Stimulated activated naive B cell treated with anti-CD40 and anti-IgM and Interleukin-4, amounts not matched to agents 10 μg/mL and 1 μg/mL and 100 μg/mL, for 72 hours (primary cell): ENCODE measurements around the gene MYLK.
"Not testable (repeated sequence)": the region's sequence is repeated elsewhere in the genome, so short reads cannot be mapped to it uniquely, and the experiment has no call there.

Experiments used
- ATAC-seq, 2 donors: fragments of 150-1000 bp; cut with Tn5 transposase; replicated peaks; 2 replicates each; pipeline ENCODE4 v1.10.0; 2021; ENCODE audit warnings: moderate library complexity in 1 of 2
- DNase-seq: peaks from one replicate; pipeline ENCODE4 v3.0.0; 2021
- H3K27ac Mint-ChIP-seq: one replicate; pipeline ENCODE4 v1.8.0; 2022; ENCODE audit warnings: mild to moderate bottlenecking, mixed read lengths
- H3K27me3 Mint-ChIP-seq, 2 donors: one replicate each; pipeline ENCODE4 v1.8.0; 2022; ENCODE audit warnings: mixed read lengths in 2 of 2
- H3K36me3 Mint-ChIP-seq, 2 donors: one replicate each; pipeline ENCODE4 v1.8.0; 2022; ENCODE audit warnings: mixed read lengths in 2 of 2, mild to moderate bottlenecking in 1 of 2
- H3K4me1 Mint-ChIP-seq, 2 donors: one replicate each; pipeline ENCODE4 v1.8.0; 2022; ENCODE audit warnings: mixed read lengths in 2 of 2, mild to moderate bottlenecking in 1 of 2
- H3K4me3 Mint-ChIP-seq, 2 donors: one replicate each; pipeline ENCODE4 v1.8.0; 2022; ENCODE audit warnings: mild to moderate bottlenecking in 2 of 2, mixed read lengths in 2 of 2, moderate library complexity in 1 of 2
- H3K9me3 Mint-ChIP-seq, 2 donors: one replicate each; pipeline ENCODE4 v1.8.0; 2022; ENCODE audit warnings: mixed read lengths in 2 of 2, mild to moderate bottlenecking in 1 of 2

Gene MYLK

DNA sequence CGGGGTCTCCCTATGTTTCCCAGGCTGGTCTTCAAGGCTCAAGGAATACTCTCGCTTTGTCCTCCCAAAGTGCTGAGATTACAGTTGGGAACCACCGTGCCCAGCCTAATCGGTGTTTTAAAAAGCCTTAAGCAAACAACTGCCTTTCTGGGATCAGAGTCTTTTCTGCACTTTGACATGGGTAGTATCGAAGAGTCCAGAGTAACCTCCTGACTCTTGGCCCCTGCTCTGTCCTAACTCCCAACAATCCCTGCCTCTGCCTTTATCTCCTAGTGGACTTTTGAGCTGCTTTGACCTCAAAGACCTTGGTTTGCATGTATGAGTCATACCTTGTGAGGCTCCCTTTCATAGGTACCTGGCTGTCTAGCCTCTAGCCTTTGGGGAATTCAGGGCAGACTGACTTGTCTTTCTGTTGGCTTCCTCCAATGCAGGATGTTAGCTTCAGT lies 278.3 kb downstream of the MYLK start:
- Mint-ChIP-seq H3K4me3 (no peak overlapping the region), H3K27ac (no peak overlapping the region), H3K9me3 (no peaks in the 10 kb centered on the region), H3K4me1 (peaks cover 15 to 23% of the 10 kb centered on the region in 2 donors), H3K27me3 (no peaks in the 10 kb centered on the region), H3K36me3 (peaks cover 14 to 15% of the 10 kb centered on the region in 2 donors)
- ATAC-seq (peak; percentile 79 to 83), DNase-seq (no peak)

DNA sequence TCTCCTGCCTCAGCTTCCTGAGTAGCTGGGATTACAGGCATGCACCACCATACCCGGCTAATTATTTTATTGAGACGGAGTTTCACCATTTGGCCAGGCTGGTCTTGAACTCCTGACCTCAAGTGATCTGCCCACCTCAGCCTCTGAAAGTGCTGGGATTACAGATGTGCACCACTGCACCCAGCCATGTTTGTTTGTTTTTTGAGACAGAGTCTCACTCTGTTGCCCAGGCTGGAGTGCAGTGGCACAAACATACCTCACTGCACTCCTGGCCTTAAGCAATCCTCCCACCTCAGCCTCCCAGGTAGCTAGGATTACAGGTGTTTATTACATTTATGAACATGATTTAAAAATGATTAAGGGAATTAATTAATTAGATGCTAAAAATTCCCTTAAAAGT lies 281.0 kb downstream of the MYLK start:
- H3K27ac Mint-ChIP-seq, ATAC-seq, H3K4me3 Mint-ChIP-seq, H3K27me3 Mint-ChIP-seq, DNase-seq, H3K9me3 Mint-ChIP-seq: not testable (repeated sequence)
- peaks cover 21 to 28% of the 10 kb centered on the region in 2 donors for H3K36me3 Mint-ChIP-seq
- H3K4me1 Mint-ChIP-seq: peaks cover 13 to 18% of the 10 kb centered on the region in 2 donors

- ATAC-seq: no peak
- Mint-ChIP-seq H3K36me3 (peaks cover 21 to 29% of the 10 kb centered on the region in 2 donors), H3K4me3 (no peak overlapping the region), H3K4me1 (peaks cover 13 to 18% of the 10 kb centered on the region in 2 donors), H3K27me3 (no peaks in the 10 kb centered on the region), H3K9me3 (peaks cover 0 to 1% of the 10 kb centered on the region in 2 donors), H3K27ac (no peak overlapping the region)
- DNase-seq: no peak
These were observed 281.8 kb downstream of the MYLK start for GRCh38 chr3:123602325-123602724.

DNA sequence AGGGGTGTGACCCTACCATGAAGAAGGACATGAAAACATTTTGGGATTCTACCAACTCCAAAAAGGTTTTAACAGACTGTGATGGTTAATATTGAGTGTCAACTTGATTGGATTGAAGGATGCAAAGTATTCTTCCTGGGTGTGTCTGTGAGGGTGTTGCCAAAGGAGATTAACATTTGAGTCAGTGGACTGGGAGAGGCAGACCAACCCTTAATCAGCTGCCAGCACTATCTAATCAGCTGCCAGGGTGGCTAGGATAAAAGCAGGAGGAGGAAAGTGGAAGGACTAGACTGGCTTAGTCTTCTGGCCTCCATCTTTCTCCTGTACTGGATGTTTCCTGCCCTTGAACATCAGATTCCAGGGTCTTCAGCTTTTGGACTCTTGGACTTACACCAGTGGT lies 283.3 kb downstream of the MYLK start:
- H3K27ac Mint-ChIP-seq, ATAC-seq, H3K4me1 Mint-ChIP-seq, H3K4me3 Mint-ChIP-seq, H3K9me3 Mint-ChIP-seq, DNase-seq, H3K27me3 Mint-ChIP-seq: not testable (repeated sequence)
- H3K36me3 Mint-ChIP-seq: peaks cover 23 to 33% of the 10 kb centered on the region in 2 donors

GRCh38 chr3:123597561-123597960 lies 286.6 kb downstream of the MYLK start:
- H3K4me1 Mint-ChIP-seq: peaks cover 0 to 2% of the 10 kb centered on the region in 2 donors
- no peak for DNase-seq
- no peak overlapping the region for H3K4me3 Mint-ChIP-seq
- ATAC-seq: no peak
- peaks cover 0 to 3% of the 10 kb centered on the region in 2 donors for H3K9me3 Mint-ChIP-seq
- no peaks in the 10 kb centered on the region for H3K27me3 Mint-ChIP-seq
- H3K36me3 Mint-ChIP-seq: peaks cover 29 to 43% of the 10 kb centered on the region in 2 donors
- H3K27ac Mint-ChIP-seq: no peak overlapping the region

DNA sequence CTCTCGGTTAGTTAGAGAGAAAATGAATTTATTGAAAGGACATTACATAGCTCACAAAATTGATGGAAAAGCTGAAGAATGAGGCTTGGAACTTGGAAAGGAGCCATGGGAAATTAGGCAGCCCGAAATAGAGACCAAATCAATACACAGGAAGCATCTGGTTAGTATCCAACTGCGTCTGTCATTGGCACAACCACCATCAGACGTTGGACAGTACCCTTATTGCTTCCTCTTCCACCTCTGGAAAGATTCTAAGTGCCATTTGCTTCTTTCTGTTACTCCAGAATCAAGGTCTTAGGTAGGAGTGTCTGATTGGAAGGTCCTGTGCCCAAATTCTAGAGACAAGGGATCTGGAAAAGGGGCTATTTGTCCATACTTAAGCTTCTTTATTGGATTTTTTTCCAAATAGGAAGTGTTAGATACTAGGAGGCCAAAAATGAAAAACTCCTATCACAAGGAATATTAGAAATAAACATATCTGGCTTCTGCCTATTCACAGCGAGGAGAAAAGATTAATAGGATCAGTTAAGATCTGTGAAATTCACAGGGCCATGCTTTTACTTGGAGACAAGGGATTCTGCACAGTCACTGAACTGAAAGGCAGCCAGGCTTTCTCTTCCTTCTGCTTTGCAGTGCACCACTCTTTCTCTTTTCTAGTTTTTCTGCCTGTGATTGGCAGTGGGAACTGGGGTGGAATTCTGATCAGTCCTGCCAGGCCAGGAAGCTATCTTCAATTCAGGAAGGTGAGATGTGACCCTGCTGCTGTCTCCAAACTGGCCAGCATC lies 288.5 kb downstream of the MYLK start:
- Mint-ChIP-seq H3K4me1 (no peaks in the 10 kb centered on the region), H3K27me3 (no peaks in the 10 kb centered on the region), H3K36me3 (peaks cover 42 to 54% of the 10 kb centered on the region in 2 donors), H3K9me3 (peaks cover 6 to 9% of the 10 kb centered on the region in 2 donors), H3K4me3 (no peak overlapping the region), H3K27ac (no peak overlapping the region)
- DNase-seq (no peak), ATAC-seq (no peak)

DNA sequence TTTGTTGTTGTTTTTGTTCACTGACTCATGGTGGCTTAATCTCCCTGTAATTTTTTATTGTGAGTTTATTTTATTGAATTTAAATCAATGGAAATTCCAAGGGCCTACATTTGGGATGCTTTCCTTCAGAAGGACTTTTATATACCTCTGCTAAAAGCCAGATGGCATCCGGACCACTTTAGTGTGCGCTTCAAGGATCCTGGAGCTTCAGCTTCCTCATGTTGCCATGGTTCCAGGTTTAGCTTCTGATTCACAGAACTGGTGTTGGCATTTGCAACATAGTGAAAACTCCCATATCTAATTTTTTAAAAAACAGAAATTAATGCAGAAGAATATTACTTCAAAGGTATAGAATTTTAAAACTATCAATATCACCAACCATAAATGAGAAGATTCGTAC lies 290.8 kb downstream of the MYLK start:
- Mint-ChIP-seq H3K36me3 (peaks cover 46 to 58% of the 10 kb centered on the region in 2 donors), H3K4me3 (no peak overlapping the region), H3K27ac (no peak overlapping the region), H3K4me1 (no peaks in the 10 kb centered on the region), H3K27me3 (no peaks in the 10 kb centered on the region), H3K9me3 (peaks cover 12 to 13% of the 10 kb centered on the region in 2 donors)
- no peak for ATAC-seq
- no peak for DNase-seq

GRCh38 chr3:123590685-123591450 lies 293.3 kb downstream of the MYLK start:
- peaks cover 12 to 13% of the 10 kb centered on the region in 2 donors for H3K9me3 Mint-ChIP-seq
- no peaks in the 10 kb centered on the region for H3K27me3 Mint-ChIP-seq
- H3K4me1 Mint-ChIP-seq: no peaks in the 10 kb centered on the region
- peaks cover 45 to 55% of the 10 kb centered on the region in 2 donors for H3K36me3 Mint-ChIP-seq
- H3K27ac Mint-ChIP-seq: no peak overlapping the region
- no peak for DNase-seq
- no peak for ATAC-seq
- H3K4me3 Mint-ChIP-seq: no peak overlapping the region

- no peak overlapping the region for H3K27ac Mint-ChIP-seq
- peaks cover 35 to 45% of the 10 kb centered on the region in 2 donors for H3K36me3 Mint-ChIP-seq
- no peak overlapping the region for H3K4me3 Mint-ChIP-seq
These were observed 296.7 kb downstream of the MYLK start for GRCh38 chr3:123587401-123587800.

GRCh38 chr3:123586968-123587367 lies 297.2 kb downstream of the MYLK start:
- peaks cover 11 to 12% of the 10 kb centered on the region in 2 donors for H3K9me3 Mint-ChIP-seq
- no peak overlapping the region for H3K27ac Mint-ChIP-seq
- H3K4me3 Mint-ChIP-seq: no peak overlapping the region
- H3K36me3 Mint-ChIP-seq: peaks cover 31 to 40% of the 10 kb centered on the region in 2 donors
- no peaks in the 10 kb centered on the region for H3K27me3 Mint-ChIP-seq
- DNase-seq: no peak
- peaks cover 5 to 19% of the 10 kb centered on the region in 2 donors for H3K4me1 Mint-ChIP-seq
- no peak for ATAC-seq

More at GRCh38 chr3:123587401-123587800, 296.7 kb downstream of the MYLK start:
- H3K9me3 Mint-ChIP-seq: peaks cover 11 to 12% of the 10 kb centered on the region in 2 donors
- no peaks in the 10 kb centered on the region for H3K27me3 Mint-ChIP-seq
- ATAC-seq (no peak), DNase-seq (no peak)
- H3K4me1 Mint-ChIP-seq: peaks cover 5 to 14% of the 10 kb centered on the region in 2 donors

GRCh38 chr3:123586131-123586530 lies 298.0 kb downstream of the MYLK start:
- DNase-seq (peak; percentile 26), ATAC-seq (peak in 1 of 2 donors; percentile 17)
- H3K9me3 Mint-ChIP-seq: peaks cover 6% of the 10 kb centered on the region in 2 donors
- no peaks in the 10 kb centered on the region for H3K27me3 Mint-ChIP-seq
- H3K4me1 Mint-ChIP-seq: peaks cover 5 to 20% of the 10 kb centered on the region in 2 donors
- no peak overlapping the region for H3K27ac Mint-ChIP-seq
- peaks cover 25 to 40% of the 10 kb centered on the region in 2 donors for H3K36me3 Mint-ChIP-seq
- no peak overlapping the region for H3K4me3 Mint-ChIP-seq

DNA sequence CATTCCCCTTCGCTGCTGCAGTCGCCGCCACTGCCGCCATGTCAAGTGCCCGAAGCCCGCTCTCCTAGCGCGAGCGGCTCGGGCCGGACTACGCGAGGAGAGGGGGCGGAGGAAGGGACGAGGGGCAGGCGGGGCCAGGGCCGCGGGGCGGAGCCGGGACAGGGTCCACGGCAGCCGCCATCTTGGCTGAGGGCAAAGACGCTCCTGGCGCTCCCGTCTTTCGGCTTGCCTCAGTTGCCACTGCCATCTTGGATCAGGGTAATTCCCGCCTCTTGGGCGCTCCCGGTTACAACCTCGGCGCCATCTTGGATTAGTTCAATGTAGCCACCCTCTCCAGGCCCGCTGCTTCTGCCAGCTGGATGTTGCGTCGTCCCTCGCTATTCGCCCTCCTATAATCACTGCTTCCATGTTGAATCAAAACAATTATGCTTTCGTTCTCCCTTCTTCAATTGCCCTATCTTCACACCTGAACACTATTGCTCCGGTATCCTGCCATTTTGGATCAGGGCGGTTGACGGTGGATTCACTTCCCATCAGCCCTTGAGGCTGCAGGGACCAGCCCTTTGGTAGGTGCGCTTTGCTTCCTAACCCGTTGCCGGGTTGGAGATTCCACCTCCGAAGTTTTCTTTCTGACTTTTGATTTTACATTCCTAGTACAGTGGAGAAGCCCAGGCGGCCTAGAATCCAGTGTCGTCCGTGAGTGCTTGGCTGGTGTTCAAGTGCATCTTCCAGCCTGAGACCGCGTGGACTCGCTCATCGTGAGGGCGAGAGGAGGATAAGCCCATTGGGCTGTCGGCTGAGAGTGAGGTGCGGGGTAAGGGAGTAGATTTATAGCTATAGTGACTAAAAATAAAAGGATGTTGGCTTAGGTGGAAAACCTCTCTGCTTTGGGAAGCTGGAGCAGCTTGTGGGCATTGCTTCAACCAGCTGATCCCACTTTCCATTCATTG lies 298.9 kb downstream of the MYLK start, which contains the start of gene HACD2:
TSS of gene HACD2 (minus strand) at position 66 of the 950 bp plus-strand sequence. CDS start at position 40, 26 bp downstream.
- Mint-ChIP-seq H3K4me1 (peaks cover 5 to 20% of the 10 kb centered on the region in 2 donors), H3K4me3 (no peak within 1 kb of the TSS), H3K27ac (peak within 1 kb of the TSS; percentile 20), H3K9me3 (peaks cover 6% of the 10 kb centered on the region in 2 donors), H3K27me3 (no peaks in the 10 kb centered on the region), H3K36me3 (peaks cover 22 to 37% of the 10 kb centered on the region in 2 donors)
- peak; percentile 96 for DNase-seq
- peak; percentile 93 to 95 for ATAC-seq

DNA sequence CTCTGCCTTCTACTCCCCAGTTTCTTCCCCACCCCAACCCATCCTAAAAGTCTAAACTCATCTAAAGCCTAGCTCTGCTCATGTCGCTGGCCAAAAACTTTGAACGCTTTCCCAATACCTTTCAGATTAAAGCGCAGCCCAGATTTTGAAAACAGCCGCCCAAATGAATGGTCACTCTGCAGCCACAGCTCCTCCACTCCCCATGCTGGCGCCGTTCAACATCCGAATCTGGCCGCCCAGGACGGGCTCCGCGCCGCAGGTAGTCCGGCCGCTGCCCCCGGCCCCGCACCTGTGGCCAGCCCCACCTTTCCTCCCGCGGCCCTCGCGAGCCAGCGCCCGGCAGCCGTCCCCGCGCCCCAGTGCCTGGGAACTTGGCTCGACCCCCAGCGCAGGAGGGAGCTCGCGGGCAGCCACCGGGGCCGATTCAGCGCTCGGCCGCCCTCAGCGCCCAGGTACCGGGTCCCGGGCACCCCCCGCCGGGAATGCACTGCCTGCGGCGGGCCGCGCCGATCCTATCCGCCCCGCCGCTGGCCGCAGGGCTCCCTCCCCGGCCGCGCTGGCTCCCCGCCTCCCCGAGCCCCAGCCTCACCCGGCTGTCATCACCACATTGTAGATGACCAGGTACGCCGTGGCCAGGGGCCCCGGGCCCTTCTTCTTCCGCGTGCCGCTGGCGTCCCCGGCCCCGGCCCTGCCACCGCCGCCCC lies 299.7 kb downstream of the MYLK start:
- Mint-ChIP-seq H3K36me3 (peaks cover 21 to 36% of the 10 kb centered on the region in 2 donors), H3K4me1 (peaks cover 5 to 20% of the 10 kb centered on the region in 2 donors), H3K9me3 (no peaks in the 10 kb centered on the region), H3K27me3 (no peaks in the 10 kb centered on the region), H3K27ac (peak overlapping the region; percentile 20), H3K4me3 (no peak overlapping the region)
- ATAC-seq (peak; percentile 39 to 43), DNase-seq (no peak)
